B cell (primary cell): Measurements from ENCODE around the gene APPBP2. TPM values are rescaled to one million over a fixed set of nuclear protein-coding genes. Genes with fewer than 3 reads are reported as not detected.
"Not testable (repeated sequence)": the region's sequence is repeated elsewhere in the genome, so short reads cannot be mapped to it uniquely, and the experiment has no call there.

Source experiments
- ATAC-seq: fragments of 200-7000 bp; cut with Tn5 transposase; one replicate; pipeline ENCODE4 v1.10.0; 2021; ENCODE audit warnings: low read depth, mild to moderate bottlenecking, moderate number of reproducible peaks, moderate library complexity
- CTCF ChIA-PET: fragments of 350-600 bp; sonication (Branson Sonifier 250); formaldehyde crosslinking; loops from one replicate; lab custom pipeline; 2021; ENCODE audit warnings: antibody characterized with exemption, inconsistent platforms; lab: Charles Lee
- POLR2A ChIA-PET: fragments of 350-600 bp; sonication (Branson Sonifier 250); formaldehyde crosslinking; loops from one replicate; lab custom pipeline; 2021; ENCODE audit warnings: antibody characterized with exemption; lab: Charles Lee
- DNase-seq: peaks from one replicate; pipeline ENCODE4 v3.0.0; 2013
- H2AFZ ChIP-seq: 2 replicates; pipeline ENCODE4 v1.6.1; 2012; ENCODE audit warnings: mild to moderate bottlenecking, low read depth, low read length; ENCODE audit not compliant: insufficient read depth, poor library complexity, severe bottlenecking
- H3K27ac ChIP-seq, 2 donors: 1 replicate in 1 of 2; 2 replicates in 1 of 2; pipeline ENCODE4 v1.5.1; 2012 to 2013; ENCODE audit warnings: low read length in 2 of 2, mild to moderate bottlenecking in 2 of 2, moderate library complexity in 1 of 2
- H3K27me3 ChIP-seq, 4 experiments: fragments of 200-600 bp in 1 of 4; sonication (generic) in 1 of 4; replicated peaks in 1 of 4; 1 replicate in 2 of 4; 2 replicates in 2 of 4; pipeline versions ENCODE4 v1.6.1 to v1.7.0; 2013 to 2016; ENCODE audit warnings: low read length in 3 of 4, mild to moderate bottlenecking in 2 of 4, mixed read lengths in 1 of 4, moderate library complexity in 1 of 4; ENCODE audit not compliant: insufficient read depth in 4 of 4, control insufficient read depth in 3 of 4; ENCODE audit errors: control extremely low read depth in 1 of 4
- H3K36me3 ChIP-seq, 2 experiments: replicated peaks in 1 of 2; 1 replicate in 1 of 2; 2 replicates in 1 of 2; pipeline versions ENCODE4 v1.6.1 to v1.7.1; 2013; ENCODE audit warnings: low read length in 1 of 2; ENCODE audit not compliant: insufficient read depth in 2 of 2, control insufficient read depth in 1 of 2; ENCODE audit errors: control extremely low read depth in 1 of 2, extremely low read depth in 1 of 2
- H3K4me1 ChIP-seq, 2 donors: fragments of 200-600 bp in 1 of 2; sonication (generic) in 1 of 2; 1 replicate in 1 of 2; 2 replicates in 1 of 2; pipeline versions ENCODE4 v1.5.1 to v1.6.1; 2013 to 2017; ENCODE audit warnings: low read length in 2 of 2; ENCODE audit not compliant: control insufficient read depth in 2 of 2, insufficient read depth in 2 of 2
- H3K4me2 ChIP-seq: replicated peaks from 2 replicates; pipeline ENCODE3; 2012; ENCODE audit warnings: mild to moderate bottlenecking, low read depth, low read length; ENCODE audit not compliant: poor library complexity, severe bottlenecking
- H3K4me3 ChIP-seq, 5 experiments: fragments of 200-600 bp in 1 of 5; sonication (generic) in 1 of 5; 1 replicate in 3 of 5; 2 replicates in 2 of 5; pipeline versions ENCODE4 v1.5.1 to v1.7.0; 2011 to 2016; ENCODE audit warnings: low read length in 4 of 5, mild to moderate bottlenecking in 4 of 5, low read depth in 2 of 5, control low read depth in 1 of 5, moderate library complexity in 1 of 5; ENCODE audit not compliant: insufficient read depth in 1 of 5; ENCODE audit errors: control extremely low read depth in 1 of 5, extremely low read depth in 1 of 5
- H3K79me2 ChIP-seq: fragments of 200-600 bp; sonication (generic); one replicate; pipeline ENCODE4 v1.6.0; 2016; ENCODE audit warnings: low read length; ENCODE audit not compliant: control insufficient read depth, insufficient read depth
- H3K9ac ChIP-seq: fragments of 200-600 bp; sonication (generic); 2 replicates; pipeline ENCODE4 v1.6.1; 2017; ENCODE audit warnings: mild to moderate bottlenecking, low read length, moderate library complexity
- H3K9me3 ChIP-seq, 3 donors: one replicate each; pipeline versions ENCODE4 v1.6.1 to v1.7.1; 2013; ENCODE audit warnings: low read length in 2 of 3; ENCODE audit not compliant: control insufficient read depth in 2 of 3, insufficient read depth in 1 of 3; ENCODE audit errors: control extremely low read depth in 1 of 3
- H4K20me1 ChIP-seq: 2 replicates; pipeline ENCODE4 v1.6.0; 2012; ENCODE audit warnings: mild to moderate bottlenecking, low read length; ENCODE audit not compliant: insufficient read depth, control insufficient read depth, poor library complexity, severe bottlenecking
- H3K27ac Mint-ChIP-seq: one replicate; pipeline ENCODE4 v1.8.0; 2021; ENCODE audit warnings: mixed read lengths
- H3K27me3 Mint-ChIP-seq: one replicate; pipeline ENCODE4 v1.8.0; 2021; ENCODE audit warnings: mixed read lengths
- H3K4me1 Mint-ChIP-seq: one replicate; pipeline ENCODE4 v1.8.0; 2021; ENCODE audit warnings: mixed read lengths
- H3K4me3 Mint-ChIP-seq: one replicate; pipeline ENCODE4 v1.8.0; 2021; ENCODE audit warnings: mixed read lengths
- H3K9me3 Mint-ChIP-seq: one replicate; pipeline ENCODE4 v1.8.0; 2022; ENCODE audit warnings: mixed read lengths; ENCODE audit not compliant: insufficient read depth
- CTCF ChIP-seq: fragments of 200-600 bp; IDR thresholded peaks from one replicate; pipeline ENCODE4 v1.8.0; 2022; ENCODE audit warnings: antibody characterized with exemption, mild to moderate bottlenecking
- EZH2 ChIP-seq: IDR thresholded peaks from 2 replicates; pipeline ENCODE4 v1.6.1; 2012; ENCODE audit warnings: borderline replicate concordance, low read depth, mild to moderate bottlenecking, moderate library complexity, low read length; ENCODE audit not compliant: insufficient read depth, poor library complexity, severe bottlenecking
- WGBS: methylation state at CpG from one replicate; pipeline ENCODE4 v1.1.5; 2013; ENCODE audit warnings: missing lambda C conversion rate; ENCODE audit not compliant: insufficient coverage; 5-methylcytosine and 5-hydroxymethylcytosine counted together
- intact Hi-C: fragments of 100-400 bp; cut with micrococcal nuclease; formaldehyde crosslinking; loops from one replicate; pipeline ENCODE4 v1.10.0; 2022
- polyA plus RNA-seq: library from polyadenylated mRNA; depleted of rRNA; stranded (reverse); fragments of >200 nt; gene quantifications from 2 replicates; pipeline ENCODE4 v1.2.3, GENCODE V29; 2012
- total RNA-seq, 2 donors: library from RNA; stranded (reverse); fragments of 120-200 nt in 1 of 2; gene quantifications; 1 replicate in 1 of 2; 2 replicates in 1 of 2; pipeline versions ENCODE4 v1.2.3 to v1.2.4, GENCODE V29; 2013 to 2022

The APPBP2 gene
- total and polyA plus RNA-seq, 2 donors (not counting 1 experiment from before 2014, with no cell fraction given) = 6.3 to 38.8 TPM

GRCh38 chr17:60421273-60422161 lies 104.5 kb downstream of the APPBP2 start:
- WGBS = 2% methylated on average over 66 of the region's 66 CpGs
- ChIA-PET CTCF (interaction anchor here (0.5 to 1.5 kb wide), 22 partner anchors 8 to 343 kb away, joined by 3 to 16 read pairs (median 4); partner anchors contain the start of genes PPM1D and USP32), POLR2A (interaction anchor here (0.6 to 1.3 kb wide), 3 partner anchors 13 to 48 kb away, joined by 3 to 5 read pairs (median 5); no protein-coding TSS in a partner anchor)
- DNase-seq (peak; percentile 88), ATAC-seq (peak; percentile 90)
- no peaks in the 10 kb centered on the region for H4K20me1 ChIP-seq
- intact Hi-C loops = loop anchor here (1.0 to 5.0 kb wide), 7 partner anchors 15 to 217 kb away; partner anchors contain the start of genes PPM1D and USP32
- H3K9ac ChIP-seq = peak overlapping the region; percentile 72
- H3K36me3 ChIP-seq = no peaks in the 10 kb centered on the region
- peaks cover 8 to 15% of the 10 kb centered on the region in 2 donors for H3K4me1 ChIP-seq
- H3K79me2 ChIP-seq = no peaks in the 10 kb centered on the region
- H2AFZ ChIP-seq = peak overlapping the region; percentile 93
- peak overlapping the region; percentile 44 to 71 (median 56) for H3K4me3 ChIP-seq
- H3K27ac ChIP-seq = peak overlapping the region; percentile 61 to 76
- peak overlapping the region; percentile 88 for H3K4me2 ChIP-seq
- no peaks in the 10 kb centered on the region for H3K9me3 Mint-ChIP-seq
- no peaks in the 10 kb centered on the region for H3K27me3 ChIP-seq
- no peaks in the 10 kb centered on the region for H3K9me3 ChIP-seq
- no peak for TF ChIP-seq EZH2
- TF ChIP-seq CTCF = peak; percentile 100
- peak overlapping the region; percentile 87 for H3K4me3 Mint-ChIP-seq
- H3K27ac Mint-ChIP-seq = peak overlapping the region; percentile 87
- H3K4me1 Mint-ChIP-seq = peaks cover 12% of the 10 kb centered on the region
- H3K27me3 Mint-ChIP-seq = no peaks in the 10 kb centered on the region

- H3K27ac Mint-ChIP-seq, H3K9me3 ChIP-seq, H3K36me3 ChIP-seq, ATAC-seq, H3K4me3 Mint-ChIP-seq, H3K79me2 ChIP-seq, H3K27me3 Mint-ChIP-seq, H4K20me1 ChIP-seq, H3K9me3 Mint-ChIP-seq, POLR2A ChIA-PET, H3K27ac ChIP-seq, H3K4me3 ChIP-seq, H2AFZ ChIP-seq, H3K9ac ChIP-seq, DNase-seq, H3K27me3 ChIP-seq, H3K4me2 ChIP-seq: not testable (repeated sequence)
- no CpG with 5 or more reads among the region's 7 CpGs for WGBS
- peaks cover 12% of the 10 kb centered on the region for H3K4me1 Mint-ChIP-seq
- CTCF ChIA-PET = interaction anchor here (1.5 to 2.5 kb wide), 2 partner anchors 21 to 188 kb away, joined by 4 to 6 read pairs; no protein-coding TSS in a partner anchor
- intact Hi-C loops = loop anchor here (2.0 to 5.0 kb wide), 2 partner anchors 181 to 188 kb away; partner anchors contain the start of gene PPM1D
- H3K4me1 ChIP-seq = peaks cover 8 to 15% of the 10 kb centered on the region in 2 donors
Observed at GRCh38 chr17:60419875-60420274, 106.2 kb downstream of the APPBP2 start.

- H3K9me3 ChIP-seq, H3K9ac ChIP-seq, H3K27me3 Mint-ChIP-seq, DNase-seq, H2AFZ ChIP-seq, H3K4me3 ChIP-seq, intact Hi-C loops, H3K27me3 ChIP-seq, H4K20me1 ChIP-seq, POLR2A ChIA-PET, H3K4me3 Mint-ChIP-seq, H3K27ac Mint-ChIP-seq, H3K4me2 ChIP-seq, H3K27ac ChIP-seq, H3K36me3 ChIP-seq, H3K79me2 ChIP-seq, H3K9me3 Mint-ChIP-seq, ATAC-seq: not testable (repeated sequence)
- peaks cover 8 to 15% of the 10 kb centered on the region in 2 donors for H3K4me1 ChIP-seq
- H3K4me1 Mint-ChIP-seq = peaks cover 12% of the 10 kb centered on the region
- WGBS = 100% methylated on average over 1 of the region's 4 CpGs
- CTCF ChIA-PET = interaction anchor here (1.2 to 2.5 kb wide), 3 partner anchors 12 to 187 kb away, joined by 3 to 6 read pairs (median 4); no protein-coding TSS in a partner anchor
Observed at GRCh38 chr17:60419003-60419402, 107.0 kb downstream of the APPBP2 start.
